GM20000 (cell line): Measurements from ENCODE around the gene GNAL.

Source experiments
- DNase-seq: peaks from one replicate; pipeline ENCODE4 v3.0.0; 2012; ENCODE audit warnings: low spot score
- TF ChIP-seq, protein P1 (sequence below): IDR thresholded peaks from 2 replicates; pipeline ENCODE4 v1.5.1; 2012; ENCODE audit warnings: mild to moderate bottlenecking, control low read depth; ENCODE audit errors: extremely low read depth, missing control alignments

Gene GNAL

DNA sequence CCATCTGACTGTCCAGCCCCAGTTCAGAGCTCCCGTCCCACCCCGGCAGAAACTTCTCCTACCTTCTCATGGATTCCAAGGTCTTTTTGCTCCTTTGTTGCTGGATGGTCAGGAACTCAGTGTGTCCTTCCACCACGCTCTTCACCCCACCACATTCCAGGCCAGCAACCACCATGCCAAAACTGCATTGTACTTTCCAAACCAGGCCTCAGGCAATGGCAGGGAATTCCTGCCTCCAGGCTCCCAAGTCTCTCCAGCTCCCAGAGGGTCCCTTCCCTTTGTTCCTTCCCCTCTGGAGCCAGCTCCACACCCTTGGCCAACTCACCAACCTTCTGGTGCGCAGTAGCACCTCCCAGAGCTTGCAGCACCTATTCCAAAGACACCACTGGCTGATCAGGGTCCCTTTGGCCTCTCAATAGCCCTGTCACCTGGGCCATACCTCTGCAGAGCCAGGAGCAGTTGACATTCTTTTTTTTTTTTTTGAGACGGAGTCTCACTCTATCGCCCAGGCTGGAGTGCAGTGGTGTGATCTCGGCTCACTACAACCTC, 170.3 kb downstream of the GNAL start:
- TF ChIP-seq, protein P1, sequence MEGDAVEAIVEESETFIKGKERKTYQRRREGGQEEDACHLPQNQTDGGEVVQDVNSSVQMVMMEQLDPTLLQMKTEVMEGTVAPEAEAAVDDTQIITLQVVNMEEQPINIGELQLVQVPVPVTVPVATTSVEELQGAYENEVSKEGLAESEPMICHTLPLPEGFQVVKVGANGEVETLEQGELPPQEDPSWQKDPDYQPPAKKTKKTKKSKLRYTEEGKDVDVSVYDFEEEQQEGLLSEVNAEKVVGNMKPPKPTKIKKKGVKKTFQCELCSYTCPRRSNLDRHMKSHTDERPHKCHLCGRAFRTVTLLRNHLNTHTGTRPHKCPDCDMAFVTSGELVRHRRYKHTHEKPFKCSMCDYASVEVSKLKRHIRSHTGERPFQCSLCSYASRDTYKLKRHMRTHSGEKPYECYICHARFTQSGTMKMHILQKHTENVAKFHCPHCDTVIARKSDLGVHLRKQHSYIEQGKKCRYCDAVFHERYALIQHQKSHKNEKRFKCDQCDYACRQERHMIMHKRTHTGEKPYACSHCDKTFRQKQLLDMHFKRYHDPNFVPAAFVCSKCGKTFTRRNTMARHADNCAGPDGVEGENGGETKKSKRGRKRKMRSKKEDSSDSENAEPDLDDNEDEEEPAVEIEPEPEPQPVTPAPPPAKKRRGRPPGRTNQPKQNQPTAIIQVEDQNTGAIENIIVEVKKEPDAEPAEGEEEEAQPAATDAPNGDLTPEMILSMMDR, result no peak
- DNase-seq, result no peak

DNA sequence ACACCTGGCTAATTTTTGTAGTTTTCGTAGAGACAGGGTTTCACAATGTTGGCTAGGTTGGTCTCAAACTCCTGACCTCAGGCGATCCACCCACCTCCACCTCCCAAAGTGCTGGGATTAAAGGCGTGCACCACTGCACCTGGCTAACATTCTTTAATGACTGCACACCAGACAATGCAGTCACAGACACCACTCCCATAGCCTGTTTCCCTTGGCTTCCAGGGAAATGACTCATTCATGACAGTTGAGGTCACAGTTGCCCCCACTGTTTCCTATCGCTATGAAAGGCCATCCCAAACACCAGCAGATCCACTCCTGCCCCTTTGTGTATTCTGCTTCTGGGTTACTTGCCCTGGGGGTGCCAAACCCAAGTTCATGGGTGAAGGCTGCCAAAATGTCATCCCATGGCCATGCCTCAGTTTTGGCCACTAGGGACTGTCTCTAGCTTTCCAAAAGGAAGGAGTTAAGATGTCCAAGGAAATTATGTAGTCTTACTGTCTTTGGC, 170.9 kb downstream of the GNAL start:
- TF ChIP-seq, protein P1, result no peak
- DNase-seq, result no peak

DNA sequence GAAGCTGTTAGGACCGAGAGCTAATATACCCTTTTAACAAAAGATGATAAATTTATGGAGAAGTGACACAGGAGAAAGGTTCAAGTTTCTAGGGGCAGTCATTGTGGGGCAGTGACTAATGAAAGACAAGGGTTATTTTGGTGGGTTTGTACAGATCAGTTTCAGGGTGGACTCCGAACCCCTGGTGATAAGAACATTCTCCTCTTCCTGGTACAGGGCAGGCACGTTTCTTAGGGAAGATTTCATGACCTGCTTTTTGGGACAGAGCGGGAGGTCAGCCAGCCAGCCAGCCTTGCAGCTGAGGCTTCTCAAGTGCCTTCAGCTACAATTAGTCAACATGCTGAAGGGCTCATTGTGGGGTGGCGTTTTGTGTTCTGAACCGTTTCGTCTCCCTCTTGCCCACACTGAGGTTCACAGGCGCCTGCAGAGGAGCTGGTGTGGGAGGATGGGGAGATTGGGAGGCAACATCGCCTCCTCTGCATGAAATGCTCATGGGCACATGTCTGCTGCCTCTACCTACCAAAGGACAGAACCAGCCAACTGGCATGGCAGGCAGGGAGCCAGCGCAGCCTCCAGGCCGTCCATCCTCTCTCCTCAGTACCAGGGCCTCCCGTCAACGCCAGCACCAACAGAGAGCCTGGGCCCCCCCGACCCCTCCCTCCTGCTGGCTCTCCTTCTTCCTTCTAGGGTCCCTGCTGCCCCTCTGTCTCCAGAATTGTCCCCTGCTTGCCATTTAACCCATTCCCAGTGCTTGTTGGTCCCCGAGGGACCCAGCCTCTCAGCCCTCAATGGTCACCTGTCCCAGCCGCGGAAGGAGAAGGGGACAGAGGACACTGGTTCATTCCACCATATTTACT, 171.8 kb downstream of the GNAL start:
- no peak for DNase-seq

DNA sequence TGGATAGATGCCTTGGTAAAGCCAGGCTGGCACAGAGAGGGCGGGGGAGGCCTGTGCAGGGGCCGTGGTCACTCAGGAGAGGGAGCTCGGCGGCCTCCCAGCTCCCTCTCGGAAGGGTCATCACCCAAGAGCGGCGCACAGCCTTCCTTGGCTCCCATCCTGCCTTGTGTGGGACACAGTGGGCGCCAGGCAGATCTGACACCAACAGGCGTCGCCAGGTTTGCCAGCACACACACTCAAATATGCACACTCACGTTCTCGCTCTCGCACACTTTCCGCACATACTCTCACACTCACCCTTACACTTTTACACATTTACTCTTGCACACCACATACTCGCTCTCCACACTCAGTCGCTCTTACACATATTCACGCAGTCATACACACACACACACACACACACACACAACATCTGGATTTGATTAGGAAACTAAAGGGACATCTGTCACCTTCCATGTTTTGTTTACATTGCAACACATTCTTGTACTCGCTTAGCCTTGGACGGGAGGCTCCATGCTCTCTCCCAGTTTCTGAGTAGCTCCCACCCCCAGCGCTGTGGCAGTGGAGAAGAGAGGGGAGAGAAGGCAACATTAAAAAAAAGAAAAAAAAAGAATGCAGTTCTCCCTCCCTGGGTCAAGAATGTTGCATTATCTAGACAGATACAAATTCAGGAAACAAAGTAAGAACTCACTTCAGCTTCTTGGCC, 172.7 kb downstream of the GNAL start:
- TF ChIP-seq, protein P1, result no peak
- DNase-seq, result no peak

More for the DNA sequence above, 171.8 kb downstream of the GNAL start:
- TF ChIP-seq, protein P1, result no peak

DNA sequence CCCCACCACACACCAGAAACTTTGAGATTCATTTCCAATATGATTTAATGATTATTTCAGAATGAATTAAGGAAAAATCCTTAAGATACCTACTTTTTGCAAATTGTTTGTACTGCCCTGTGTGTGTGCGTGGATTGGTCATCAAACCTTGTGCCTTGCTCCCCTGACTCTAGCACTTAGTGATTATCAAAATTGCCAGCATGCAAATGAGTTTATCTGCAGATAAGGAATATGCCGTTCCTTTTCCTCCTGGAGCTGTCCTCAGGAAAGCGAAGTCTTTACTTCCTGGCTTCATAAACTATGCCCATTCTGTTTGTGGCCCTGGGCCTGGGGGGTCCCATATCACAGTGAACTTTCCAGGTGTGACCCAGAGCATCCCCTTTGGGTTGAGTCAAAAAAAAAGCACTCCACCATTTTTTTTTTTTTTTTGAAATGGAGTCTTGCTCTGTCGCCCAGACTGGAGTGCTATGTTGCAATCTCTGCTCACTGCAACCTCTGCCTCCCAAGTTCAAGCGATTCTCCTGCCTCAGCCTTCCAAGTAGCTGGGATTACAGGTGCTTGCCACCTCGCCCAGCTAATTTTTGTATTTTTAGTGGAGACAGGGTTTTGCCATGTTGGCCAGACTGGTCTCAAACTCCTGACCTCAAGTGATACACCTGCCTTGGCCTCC, 173.5 kb downstream of the GNAL start:
- TF ChIP-seq, protein P1, result no peak
- DNase-seq, result no peak

DNA sequence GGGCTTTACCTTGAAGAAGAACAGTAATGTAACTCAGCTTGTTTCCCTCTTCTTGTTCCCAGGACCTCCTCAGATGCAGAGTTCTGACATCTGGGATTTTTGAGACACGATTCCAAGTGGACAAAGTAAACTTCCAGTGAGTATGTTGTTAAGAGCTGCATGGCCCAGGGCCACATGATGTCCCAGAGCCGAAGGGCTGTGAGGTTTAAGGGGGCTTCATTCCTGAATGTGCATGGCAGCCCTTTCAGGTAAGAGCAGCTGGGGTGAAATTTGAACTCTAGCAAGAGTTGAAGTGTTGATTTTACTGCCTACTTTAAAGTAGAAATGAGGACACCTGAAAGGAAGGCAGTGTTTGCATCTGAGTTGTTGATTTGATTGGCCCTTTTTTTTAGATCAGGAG, 175.4 kb downstream of the GNAL start:
- TF ChIP-seq, protein P1, result no peak
- DNase-seq, result no peak
